HG02981 (cell line): ENCODE results near the gene PRKACB.

Source experiments
- ATAC-seq: cut with Tn5 transposase; IDR thresholded peaks from one replicate; pipeline ENCODE4 v1.9.1; 2021; ENCODE audit warnings: mild to moderate bottlenecking, moderate library complexity; ENCODE audit not compliant: unreplicated experiment

PRKACB gene

GRCh38 chr1:84155517-84155916 is 11.4 kb downstream of the PRKACB start:
- ATAC-seq = peak; percentile 32

- ATAC-seq = peak; percentile 30
Measured at GRCh38 chr1:84156210-84156621, 12.1 kb downstream of the PRKACB start.

GRCh38 chr1:84159533-84160240 is 15.6 kb downstream of the PRKACB start:
- ATAC-seq = no peak

- no peak for ATAC-seq
Measured at GRCh38 chr1:84162295-84162694, 18.2 kb downstream of the PRKACB start.

GRCh38 chr1:84163123-84163931 is 19.3 kb downstream of the PRKACB start:
- ATAC-seq = no peak

- ATAC-seq = no peak
Measured at GRCh38 chr1:84164161-84164560, 20.1 kb downstream of the PRKACB start.

- ATAC-seq = no peak
Measured at GRCh38 chr1:84164567-84165021, 20.5 kb downstream of the PRKACB start.

- ATAC-seq = no peak
Measured at GRCh38 chr1:84165601-84166000, 21.5 kb downstream of the PRKACB start.

- peak; percentile 98 for ATAC-seq
Measured at GRCh38 chr1:84166797-84167196, 22.7 kb downstream of the PRKACB start.

GRCh38 chr1:84168783-84169182 is 24.7 kb downstream of the PRKACB start:
- ATAC-seq = no peak

- ATAC-seq = no peak
Measured at GRCh38 chr1:84170171-84170570, 26.1 kb downstream of the PRKACB start.

GRCh38 chr1:84171481-84171880 is 27.4 kb downstream of the PRKACB start:
- no peak for ATAC-seq

- no peak for ATAC-seq
Measured at GRCh38 chr1:84174051-84174556, 30.0 kb downstream of the PRKACB start.

- no peak for ATAC-seq
Measured at GRCh38 chr1:84181350-84182005, 37.4 kb downstream of the PRKACB start.

GRCh38 chr1:84190455-84190854 is 46.4 kb downstream of the PRKACB start:
- no peak for ATAC-seq

GRCh38 chr1:84192681-84193080 is 48.6 kb downstream of the PRKACB start:
- no peak for ATAC-seq

GRCh38 chr1:84198832-84199231 is 54.8 kb downstream of the PRKACB start:
- no peak for ATAC-seq

- ATAC-seq = no peak
Measured at GRCh38 chr1:84199257-84199656, 55.2 kb downstream of the PRKACB start.

- ATAC-seq = no peak
Measured at GRCh38 chr1:84202126-84202525, 58.1 kb downstream of the PRKACB start.

GRCh38 chr1:84206375-84206774 is 62.3 kb downstream of the PRKACB start:
- no peak for ATAC-seq

GRCh38 chr1:84208935-84209334 is 64.9 kb downstream of the PRKACB start:
- ATAC-seq = no peak
